ENCODE results near the gene POLR1C. TPM values are rescaled to one million over a fixed set of nuclear protein-coding genes. Genes with fewer than 3 reads are reported as not detected.
A peak's percentile ranks its signal among the peaks of the same experiment; 100 is the strongest.

The POLR1C gene
- total RNA-seq, 4 donors from 2014 or later, result 9.1 to 30.3 (median 17.6) TPM

- H3K4me1 ChIP-seq, result peaks cover 17 to 35% (median 33%) of the 10 kb centered on the region in 4 donors
- intact Hi-C loops (cut with DNase I), result no loop called here
- H3K9me3 ChIP-seq, result no peaks in the 10 kb centered on the region
- no peak for DNase-seq (ENCODE audit: extremely low spot score)
- H3K27ac ChIP-seq (replicated peaks in 1 of 4), result no peak overlapping the region
- no peak overlapping the region for H3K4me3 ChIP-seq
- H3K27me3 ChIP-seq, result peaks cover 0 to 6% (median 0%) of the 10 kb centered on the region in 4 donors
- TF ChIP-seq POLR2A (IDR thresholded peaks at IDR 0.05; ENCODE audit: low read depth) (no peak), POLR2AphosphoS5 (IDR thresholded peaks at IDR 0.05) (no peak), EP300 (IDR thresholded peaks at IDR 0.05) (no peak), CTCF (IDR thresholded peaks at IDR 0.05) (no peak)
- no peaks in the 10 kb centered on the region for H3K36me3 ChIP-seq
- 84% methylated on average over 6 of the region's 6 CpGs for WGBS
Observed at GRCh38 chr6:43475516-43475915, 41.4 kb upstream of the POLR1C start.

GRCh38 chr6:43476746-43477145 lies 40.1 kb upstream of the POLR1C start:
- H3K4me1 ChIP-seq, result peaks cover 19 to 44% (median 38%) of the 10 kb centered on the region in 4 donors
- H3K9me3 ChIP-seq, result no peaks in the 10 kb centered on the region
- TF ChIP-seq POLR2A (IDR thresholded peaks at IDR 0.05; ENCODE audit: low read depth) (no peak), EP300 (IDR thresholded peaks at IDR 0.05) (no peak), CTCF (IDR thresholded peaks at IDR 0.05) (no peak), POLR2AphosphoS5 (IDR thresholded peaks at IDR 0.05) (no peak)
- H3K4me3 ChIP-seq, result peak overlapping the region; percentile 72 to 82 (median 80)
- 28% methylated on average over 2 of the region's 2 CpGs for WGBS
- no peak for DNase-seq (ENCODE audit: extremely low spot score)
- peaks cover 0 to 5% (median 0%) of the 10 kb centered on the region in 4 donors for H3K27me3 ChIP-seq
- no peaks in the 10 kb centered on the region for H3K36me3 ChIP-seq
- intact Hi-C loops (cut with DNase I), result no loop called here
- peak overlapping the region; percentile 80 to 86 (median 84) for H3K27ac ChIP-seq (replicated peaks in 1 of 4)

- no peaks in the 10 kb centered on the region for H3K9me3 ChIP-seq
- H3K27ac ChIP-seq (replicated peaks in 1 of 4), result peak within 1 kb of the TSS; percentile 80 to 86 (median 84)
- peaks cover 0 to under 1% (median 0%) of the 10 kb centered on the region in 4 donors for H3K27me3 ChIP-seq
- intact Hi-C loops (cut with DNase I), result no loop called here
- no peak for TF ChIP-seq CTCF (IDR thresholded peaks at IDR 0.05)
- peak; percentile 74 for TF ChIP-seq POLR2A (IDR thresholded peaks at IDR 0.05; ENCODE audit: low read depth)
- peak; percentile 94 for TF ChIP-seq POLR2AphosphoS5 (IDR thresholded peaks at IDR 0.05)
- no peak for TF ChIP-seq EP300 (IDR thresholded peaks at IDR 0.05)
- DNase-seq (ENCODE audit: extremely low spot score), result peak; percentile 97
- peaks cover 22 to 45% (median 38%) of the 10 kb centered on the region in 4 donors for H3K4me1 ChIP-seq
- H3K4me3 ChIP-seq, result peak within 1 kb of the TSS; percentile 72 to 82 (median 80)
- peaks cover 0 to under 1% (median 0%) of the 10 kb centered on the region in 4 donors for H3K36me3 ChIP-seq
- WGBS, result under 1% methylated on average over 33 of the region's 34 CpGs
Observed at GRCh38 chr6:43477235-43478007, 39.5 kb upstream of the POLR1C start, which contains the start of gene TJAP1. Gene TJAP1, plus strand, starts transcription at chr6:43477570. Its CDS starts 21,432 bp downstream, at chr6:43499002.

GRCh38 chr6:43478008-43478372 lies 38.9 kb upstream of the POLR1C start:
- no peak for TF ChIP-seq POLR2A (IDR thresholded peaks at IDR 0.05; ENCODE audit: low read depth)
- no peak for TF ChIP-seq EP300 (IDR thresholded peaks at IDR 0.05)
- Histone ChIP-seq H3K36me3 (peaks cover 0 to 4% (median 0%) of the 10 kb centered on the region in 4 donors), H3K9me3 (no peaks in the 10 kb centered on the region), H3K27ac (replicated peaks in 1 of 4) (peak overlapping the region; percentile 80 to 86 (median 84)), H3K4me3 (peak overlapping the region; percentile 72 to 82 (median 80)), H3K4me1 (peaks cover 22 to 45% (median 38%) of the 10 kb centered on the region in 4 donors), H3K27me3 (no peaks in the 10 kb centered on the region)
- 31% methylated on average over 3 of the region's 3 CpGs for WGBS
- intact Hi-C loops (cut with DNase I), result no loop called here
- DNase-seq (ENCODE audit: extremely low spot score), result no peak

- TF ChIP-seq CTCF (IDR thresholded peaks at IDR 0.05), result no peak
- TF ChIP-seq POLR2A (IDR thresholded peaks at IDR 0.05; ENCODE audit: low read depth), result no peak
- TF ChIP-seq POLR2AphosphoS5 (IDR thresholded peaks at IDR 0.05), result no peak
- TF ChIP-seq EP300 (IDR thresholded peaks at IDR 0.05), result no peak
- no peak overlapping the region for H3K27ac ChIP-seq (replicated peaks in 1 of 4)
- intact Hi-C loops (cut with DNase I), result no loop called here
- peaks cover 22 to 45% (median 38%) of the 10 kb centered on the region in 4 donors for H3K4me1 ChIP-seq
- no peak for DNase-seq (ENCODE audit: extremely low spot score)
- H3K9me3 ChIP-seq, result no peaks in the 10 kb centered on the region
- peaks cover 0 to 13% (median 0%) of the 10 kb centered on the region in 4 donors for H3K36me3 ChIP-seq
- H3K4me3 ChIP-seq, result no peak overlapping the region
- WGBS, result 89% methylated on average over 2 of the region's 2 CpGs
- H3K27me3 ChIP-seq, result no peaks in the 10 kb centered on the region
Observed at GRCh38 chr6:43481075-43481474, 35.8 kb upstream of the POLR1C start.

All from esophagus muscularis mucosa (tissue), 4 donors.